ENCODE results near the gene ENOX1.
"Not testable (repeated sequence)": the region's sequence is repeated elsewhere in the genome, so short reads cannot be mapped to it uniquely, and the experiment has no call there.

Gene ENOX1

DNA sequence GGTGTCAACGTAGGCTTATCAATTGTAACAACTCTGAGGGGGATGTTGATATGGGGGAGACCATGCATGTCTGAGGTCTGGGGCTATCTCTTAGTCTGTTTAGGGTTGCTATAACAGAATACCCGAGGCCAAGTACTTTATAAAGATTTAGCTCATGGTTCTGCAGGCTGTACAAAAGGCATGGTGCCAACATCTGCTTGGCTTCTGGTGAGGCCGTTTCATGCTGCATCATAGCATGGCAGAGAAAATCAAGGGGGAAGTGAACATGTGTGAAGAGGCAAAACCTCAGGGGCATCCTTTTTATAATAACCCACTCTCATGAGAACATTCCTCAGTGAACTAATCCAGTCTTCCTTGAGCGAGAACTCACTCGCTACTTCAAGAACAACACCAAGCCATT, 353.8 kb downstream of the ENOX1 start:
- no peak for DNase-seq (ENCODE audit: low read depth in 2 of 2)

DNA sequence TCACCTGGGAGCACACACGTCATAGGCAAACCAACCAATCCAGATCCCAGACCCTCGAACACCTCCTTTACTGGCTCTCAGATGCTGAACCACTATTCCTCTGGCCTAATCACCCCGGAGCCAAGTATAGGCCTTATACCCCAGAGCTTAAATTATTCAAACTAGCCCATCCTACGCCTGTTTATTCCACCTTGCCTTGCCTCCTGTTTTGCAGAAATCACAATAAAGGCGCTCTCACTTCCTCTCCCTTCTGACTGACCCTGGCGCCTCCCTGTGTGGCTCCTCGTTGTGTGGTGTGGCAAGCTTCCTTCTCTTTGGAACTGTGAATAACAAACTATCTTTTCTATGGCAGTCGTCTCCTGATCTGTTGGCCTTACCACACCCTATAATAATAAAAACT, 354.9 kb downstream of the ENOX1 start:
- no peak for DNase-seq (ENCODE audit: low read depth in 2 of 2)

- no peak for DNase-seq (ENCODE audit: low read depth in 2 of 2)
Observed at GRCh38 chr13:43431290-43431716, 355.5 kb downstream of the ENOX1 start.

GRCh38 chr13:43428545-43429296, 358.1 kb downstream of the ENOX1 start:
- no peak for DNase-seq (ENCODE audit: low read depth in 2 of 2)

DNA sequence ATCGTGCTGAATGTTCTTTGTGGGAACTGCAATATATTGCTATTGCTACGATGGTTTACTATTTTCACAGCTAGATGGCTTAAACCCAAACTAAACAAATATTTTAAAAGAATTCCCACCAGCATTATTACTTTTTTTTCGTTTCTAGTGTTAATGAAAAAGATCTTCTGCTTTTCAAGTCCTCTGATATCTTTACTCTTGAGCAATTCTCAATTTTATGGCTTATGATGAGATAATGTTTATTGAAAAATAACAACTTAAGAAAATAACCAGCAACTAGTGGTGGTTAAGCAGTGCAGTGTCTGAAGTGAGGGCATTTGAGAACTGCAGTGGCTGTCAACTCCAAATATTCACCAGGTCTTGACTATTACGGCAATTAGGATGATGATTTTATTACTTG, 360.4 kb downstream of the ENOX1 start:
- no peak for DNase-seq (ENCODE audit: low read depth in 2 of 2)

DNA sequence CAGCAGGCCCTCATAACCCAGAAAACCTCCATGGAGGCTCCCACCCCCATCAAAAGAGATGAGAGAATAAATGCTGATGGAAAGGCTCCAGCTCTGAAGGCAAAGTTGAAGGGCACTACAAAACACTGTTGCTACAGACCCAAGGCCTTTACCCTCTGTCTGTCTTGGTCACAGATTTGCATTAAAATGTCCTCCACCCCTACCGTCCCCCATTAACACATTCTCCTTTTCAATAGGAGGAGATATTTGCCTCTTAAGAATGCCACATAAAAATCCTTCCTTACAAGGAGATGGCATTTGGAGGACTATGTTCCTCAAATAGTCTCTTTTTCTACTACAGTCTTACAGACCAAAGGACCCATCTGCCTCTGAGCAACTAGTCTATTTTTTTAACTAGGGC, 361.5 kb downstream of the ENOX1 start:
- DNase-seq (ENCODE audit: low read depth in 2 of 2): no peak

DNA sequence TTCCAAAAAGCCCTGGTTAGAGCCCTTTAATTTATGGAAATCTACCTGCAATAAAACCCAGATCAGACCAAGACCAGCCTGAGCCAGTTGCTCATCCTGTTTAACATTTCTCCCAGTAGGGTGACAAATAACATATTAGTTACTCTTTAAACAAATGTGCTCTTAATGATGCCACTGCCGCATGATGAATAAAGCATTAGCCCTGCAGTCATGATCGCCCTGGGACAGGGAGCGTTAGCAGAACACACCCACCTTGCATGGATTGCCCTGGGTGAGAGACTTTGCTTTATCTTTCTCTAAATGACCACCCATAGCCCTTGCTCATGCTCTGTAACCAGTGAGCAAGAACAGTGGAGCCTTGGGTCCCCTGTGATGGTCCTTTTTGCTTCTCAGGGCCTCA, 362.4 kb downstream of the ENOX1 start:
- DNase-seq (ENCODE audit: low read depth in 2 of 2): no peak

DNA sequence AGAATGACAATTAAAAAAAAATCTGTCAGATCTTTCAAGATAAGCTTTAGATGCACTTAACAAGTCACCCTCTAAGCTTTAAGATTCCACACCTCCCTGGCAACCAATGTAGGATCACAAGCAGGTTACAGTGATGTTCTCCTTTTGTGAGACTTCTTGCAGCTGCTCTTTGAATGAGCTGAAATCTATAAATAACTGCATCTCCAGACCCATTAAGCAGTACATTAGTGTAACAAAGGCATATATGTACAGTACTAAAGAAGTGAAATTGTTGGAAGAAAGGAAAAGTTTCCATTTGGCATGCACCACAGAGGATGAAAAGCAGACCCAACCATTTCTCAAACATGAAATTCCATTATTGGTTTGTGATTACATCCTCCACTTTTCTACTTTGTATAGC, 364.7 kb downstream of the ENOX1 start:
- DNase-seq (ENCODE audit: low read depth in 2 of 2): no peak

GRCh38 chr13:43416842-43417241, 369.9 kb downstream of the ENOX1 start:
- DNase-seq (ENCODE audit: low read depth in 2 of 2): not testable (repeated sequence)

GRCh38 chr13:43416408-43416807, 370.4 kb downstream of the ENOX1 start:
- DNase-seq (ENCODE audit: low read depth in 2 of 2): not testable (repeated sequence)

- not testable (repeated sequence) for DNase-seq (ENCODE audit: low read depth in 2 of 2)
Observed at GRCh38 chr13:43415903-43416391, 370.8 kb downstream of the ENOX1 start.

- DNase-seq (ENCODE audit: low read depth in 2 of 2): no peak
Observed at GRCh38 chr13:43414111-43414510, 372.7 kb downstream of the ENOX1 start.

- no peak for DNase-seq (ENCODE audit: low read depth in 2 of 2)
Observed at GRCh38 chr13:43411741-43412140, 375.0 kb downstream of the ENOX1 start.

- DNase-seq (ENCODE audit: low read depth in 2 of 2): no peak
Observed at GRCh38 chr13:43411211-43411610, 375.6 kb downstream of the ENOX1 start.

DNA sequence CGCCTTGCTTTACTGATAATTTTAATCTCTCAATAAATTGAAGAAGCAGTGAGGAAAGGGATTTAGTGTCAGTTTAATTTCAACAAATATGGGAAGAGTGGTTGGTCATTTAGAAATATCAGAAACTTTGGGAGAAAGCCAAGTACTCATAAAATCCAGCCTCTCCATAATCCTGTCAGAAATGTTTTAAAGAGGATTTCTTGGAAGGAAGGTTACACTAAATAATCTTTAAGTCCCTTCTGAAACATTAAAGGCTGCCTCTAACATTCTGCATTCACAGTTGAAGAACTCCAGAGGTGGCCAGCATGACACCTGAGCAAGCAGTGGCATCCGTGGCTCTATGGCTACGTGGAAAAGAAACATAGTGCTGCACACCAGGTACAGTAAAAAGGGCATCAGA, 378.5 kb downstream of the ENOX1 start:
- no peak for DNase-seq (ENCODE audit: low read depth in 2 of 2)

- DNase-seq (ENCODE audit: low read depth in 2 of 2): no peak
Observed at GRCh38 chr13:43407023-43407581, 379.7 kb downstream of the ENOX1 start.

DNA sequence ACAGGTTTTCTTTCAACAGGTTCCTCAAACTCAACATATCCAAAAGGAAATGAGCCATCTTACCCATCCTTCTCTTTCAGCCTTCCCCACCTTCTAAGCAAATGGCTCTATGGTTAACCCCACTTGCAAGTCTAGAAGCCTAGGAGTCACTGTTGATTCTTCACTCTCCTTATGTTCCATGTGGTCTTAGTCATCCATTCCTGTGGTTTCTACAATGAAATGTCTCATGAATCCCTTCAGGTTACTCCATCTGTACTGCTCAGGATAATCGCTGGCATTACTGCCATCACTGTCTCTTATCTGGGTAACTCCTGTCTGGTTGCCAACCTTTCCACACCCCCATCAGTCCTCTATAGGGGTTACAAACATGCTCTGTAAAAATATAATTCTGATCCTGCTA, 381.3 kb downstream of the ENOX1 start:
- DNase-seq (ENCODE audit: low read depth in 2 of 2): no peak

DNA sequence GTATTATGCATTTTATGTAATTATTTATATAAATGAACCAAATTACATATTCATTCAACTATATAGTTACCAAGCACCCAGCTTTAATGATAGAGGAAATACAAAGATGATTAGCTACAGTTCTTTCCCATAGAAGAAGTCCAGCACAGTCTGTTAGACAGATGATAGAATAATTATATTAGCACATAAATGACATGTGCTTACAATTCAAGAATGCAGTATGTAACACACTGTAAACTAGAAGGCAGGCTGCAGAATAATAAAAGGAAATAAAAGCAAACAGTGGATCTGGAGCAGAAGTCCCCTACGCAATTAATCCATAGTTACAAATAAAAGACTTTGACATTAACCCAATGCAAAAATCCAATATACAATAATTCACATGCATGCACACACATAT, 384.4 kb downstream of the ENOX1 start:
- no peak for DNase-seq (ENCODE audit: low read depth in 2 of 2)

DNA sequence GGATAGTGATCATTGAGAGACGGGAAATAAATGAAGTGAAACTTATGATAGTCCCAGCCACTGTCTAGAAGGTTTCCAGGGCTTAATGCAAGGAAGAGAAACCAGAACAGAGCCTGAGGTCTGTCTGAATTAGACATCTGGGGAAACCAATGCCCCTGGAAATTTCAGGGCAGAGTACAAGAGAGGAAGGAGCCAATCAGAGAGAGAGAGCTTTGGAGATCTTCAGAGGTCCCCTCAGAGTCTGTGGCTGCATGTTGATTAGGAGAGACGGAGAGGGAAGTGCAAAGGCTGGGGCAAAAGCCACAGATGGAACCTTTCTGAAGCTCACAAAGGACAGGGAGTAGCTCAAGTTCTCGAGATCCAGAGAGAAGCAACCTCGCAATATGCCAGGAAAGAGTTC, 385.4 kb downstream of the ENOX1 start:
- DNase-seq (ENCODE audit: low read depth in 2 of 2): no peak

GRCh38 chr13:43397111-43397510, 389.7 kb downstream of the ENOX1 start:
- no peak for DNase-seq (ENCODE audit: low read depth in 2 of 2)

DNA sequence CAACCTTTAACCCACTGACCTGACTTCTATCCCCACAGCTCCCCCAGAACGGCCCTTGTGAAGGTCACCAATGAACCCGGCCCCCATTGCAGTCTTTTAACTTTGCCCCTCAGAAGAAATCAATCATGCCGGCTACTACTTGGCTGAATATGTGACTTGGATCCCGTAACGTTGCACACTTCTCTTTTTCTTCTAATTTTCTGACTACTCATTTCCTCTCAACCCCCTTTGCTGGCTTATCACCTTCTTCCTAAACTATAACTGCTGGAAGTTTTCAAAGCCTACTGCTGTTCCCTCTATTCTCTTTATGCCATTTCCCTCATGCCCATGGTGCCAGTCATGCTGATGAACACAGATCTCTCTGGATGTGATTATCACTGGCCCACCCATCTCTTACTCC, 395.7 kb downstream of the ENOX1 start:
- DNase-seq (ENCODE audit: low read depth in 2 of 2): no peak

DNA sequence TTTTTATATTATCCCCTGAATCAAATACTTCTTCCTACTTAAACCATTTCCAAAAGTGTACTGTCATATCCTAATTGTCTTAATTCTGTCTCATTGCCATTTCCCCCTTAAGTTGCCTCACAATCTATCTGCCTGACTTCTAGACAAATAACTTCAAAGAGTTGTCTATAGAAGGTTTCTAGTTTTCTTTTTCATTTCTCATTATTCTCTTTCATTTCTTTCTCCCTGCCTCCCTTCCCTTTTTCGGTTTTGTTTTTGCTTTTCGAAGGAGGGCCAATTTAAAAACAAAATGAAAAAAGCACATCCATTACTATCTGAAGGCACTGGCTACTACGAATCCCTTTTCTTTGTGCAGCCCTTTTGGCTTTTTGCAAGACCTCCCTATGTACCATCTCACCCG, 396.2 kb downstream of the ENOX1 start:
- no peak for DNase-seq (ENCODE audit: low read depth in 2 of 2)

DNA sequence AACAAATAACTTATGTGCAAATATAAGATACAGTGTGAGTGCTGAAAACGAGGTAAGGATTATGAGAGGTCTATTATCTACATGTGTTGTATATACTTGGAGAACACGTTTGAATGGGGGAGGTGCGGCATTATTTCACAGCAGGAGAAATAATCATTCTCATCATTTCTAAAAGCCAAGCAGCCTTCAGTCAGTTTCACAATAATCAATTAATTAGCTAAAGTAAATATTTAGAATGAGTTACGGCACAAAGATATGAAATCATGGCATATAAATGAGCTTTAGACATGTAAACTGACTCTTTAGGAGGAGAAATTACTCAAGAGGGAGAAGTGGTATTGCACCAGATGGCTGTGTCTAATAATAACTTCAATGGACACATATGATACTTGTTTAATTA, 396.8 kb downstream of the ENOX1 start:
- no peak for DNase-seq (ENCODE audit: low read depth in 2 of 2)

- no peak for DNase-seq (ENCODE audit: low read depth in 2 of 2)
Observed at GRCh38 chr13:43389573-43389972, 397.2 kb downstream of the ENOX1 start.
